Measurements from ENCODE around the gene USP40.

USP40 gene

GRCh38 chr2:233430081-233430480 is 136.5 kb downstream of the USP40 start:
- DNase-seq (ENCODE audit: low read depth): peak; percentile 49
- TF ChIP-seq CTCF (IDR thresholded peaks at IDR 0.05; ENCODE audit: low read length, missing control alignments): no peak
- H3K4me3 ChIP-seq (replicated peaks; ENCODE audit: low read depth, low read length): no peak overlapping the region

GRCh38 chr2:233429175-233429897 is 137.2 kb downstream of the USP40 start:
- no peak for DNase-seq (ENCODE audit: low read depth)
- TF ChIP-seq CTCF (IDR thresholded peaks at IDR 0.05; ENCODE audit: low read length, missing control alignments): no peak

GRCh38 chr2:233428438-233428837 is 138.1 kb downstream of the USP40 start:
- H3K4me3 ChIP-seq (replicated peaks; ENCODE audit: low read depth, low read length): no peak overlapping the region
- TF ChIP-seq CTCF (IDR thresholded peaks at IDR 0.05; ENCODE audit: low read length, missing control alignments): no peak
- no peak for DNase-seq (ENCODE audit: low read depth)

More at GRCh38 chr2:233429175-233429897, 137.2 kb downstream of the USP40 start:
- H3K4me3 ChIP-seq (replicated peaks; ENCODE audit: low read depth, low read length): no peak overlapping the region

GRCh38 chr2:233428008-233428407 is 138.6 kb downstream of the USP40 start:
- no peak for TF ChIP-seq CTCF (IDR thresholded peaks at IDR 0.05; ENCODE audit: low read length, missing control alignments)
- DNase-seq (ENCODE audit: low read depth): no peak

GRCh38 chr2:233426619-233427342 is 139.8 kb downstream of the USP40 start:
- no peak for TF ChIP-seq CTCF (IDR thresholded peaks at IDR 0.05; ENCODE audit: low read length, missing control alignments)
- DNase-seq (ENCODE audit: low read depth): peak; percentile 66
- no peak overlapping the region for H3K4me3 ChIP-seq (replicated peaks; ENCODE audit: low read depth, low read length)

More at GRCh38 chr2:233428008-233428407, 138.6 kb downstream of the USP40 start:
- no peak overlapping the region for H3K4me3 ChIP-seq (replicated peaks; ENCODE audit: low read depth, low read length)

All from fibroblast of pulmonary artery (primary cell).